Measurements from ENCODE around the gene GALNTL6.
A peak's percentile ranks its signal among the peaks of the same experiment; 100 is the strongest.
"Not testable (repeated sequence)": the region's sequence is repeated elsewhere in the genome, so short reads cannot be mapped to it uniquely, and the experiment has no call there.

GALNTL6 gene

GRCh38 chr4:172662113-172662512, 848.9 kb downstream of the GALNTL6 start:
- DNase-seq (ENCODE audit: low read depth): no peak

GRCh38 chr4:172666711-172667368, 853.6 kb downstream of the GALNTL6 start:
- DNase-seq (ENCODE audit: low read depth): peak; percentile 15

GRCh38 chr4:172674811-172675210, 861.6 kb downstream of the GALNTL6 start:
- DNase-seq (ENCODE audit: low read depth): no peak

GRCh38 chr4:172675232-172675631, 862.0 kb downstream of the GALNTL6 start:
- no peak for DNase-seq (ENCODE audit: low read depth)

DNA sequence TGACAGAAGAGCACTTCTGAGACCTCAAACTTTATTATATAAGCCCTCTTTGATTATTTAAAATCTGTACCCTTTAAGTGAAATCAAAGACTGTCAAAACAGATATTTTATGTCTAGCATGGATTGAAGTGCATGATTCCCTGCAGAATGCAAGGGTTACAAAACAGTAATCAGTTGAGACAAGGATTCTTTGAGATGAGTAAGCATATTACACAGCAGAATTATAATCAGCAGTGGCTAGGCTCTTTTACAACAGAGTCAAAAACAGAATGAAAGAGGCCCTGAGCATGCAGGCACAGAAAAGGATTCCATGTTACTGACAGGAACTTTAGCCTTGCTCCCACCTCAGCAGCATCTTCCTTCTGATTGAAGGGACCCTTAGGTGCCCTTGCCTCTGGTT, 867.5 kb downstream of the GALNTL6 start:
- no peak for DNase-seq (ENCODE audit: low read depth)

- peak; percentile 30 for DNase-seq (ENCODE audit: low read depth)
Observed at GRCh38 chr4:172683021-172683420, 869.8 kb downstream of the GALNTL6 start.

- DNase-seq (ENCODE audit: low read depth): no peak
Observed at GRCh38 chr4:172686021-172686420, 872.8 kb downstream of the GALNTL6 start.

DNA sequence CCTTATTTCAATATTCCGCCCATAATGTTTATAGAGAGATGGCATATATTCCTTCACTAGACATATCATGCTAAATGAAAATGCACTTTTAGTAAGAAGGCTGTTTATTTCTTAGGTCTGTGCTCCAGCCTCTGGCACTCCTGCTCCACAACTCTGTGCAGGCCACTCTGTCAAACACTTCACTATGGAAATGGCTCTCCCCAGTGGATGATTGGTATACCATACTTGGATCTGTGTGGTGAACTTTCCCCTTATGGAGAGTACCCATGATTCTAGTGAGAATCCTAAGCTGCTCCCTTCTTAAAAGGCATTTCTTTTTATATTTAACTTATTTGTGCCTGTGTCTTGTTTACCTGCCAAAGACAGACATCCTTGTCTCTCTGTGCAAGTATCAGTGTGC, 875.3 kb downstream of the GALNTL6 start:
- DNase-seq (ENCODE audit: low read depth): no peak

DNA sequence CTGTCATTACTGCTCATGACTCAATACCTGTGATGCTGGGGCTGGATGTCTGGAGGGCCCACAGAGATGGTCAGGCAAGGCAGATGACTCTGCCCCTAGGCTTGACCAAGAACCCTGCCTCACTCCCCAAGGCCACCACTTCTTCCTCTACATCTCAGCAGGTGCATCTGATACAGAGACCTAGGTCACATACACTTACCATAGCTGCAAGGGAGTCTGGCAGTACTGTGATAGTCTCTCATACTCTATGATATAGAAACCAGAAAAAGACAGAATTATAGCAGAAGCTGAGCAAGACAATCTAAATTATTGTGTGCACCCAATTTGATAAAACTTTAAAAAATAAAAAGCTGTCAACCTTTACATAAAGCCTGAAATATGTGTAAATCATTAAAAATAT, 878.3 kb downstream of the GALNTL6 start:
- no peak for DNase-seq (ENCODE audit: low read depth)

DNA sequence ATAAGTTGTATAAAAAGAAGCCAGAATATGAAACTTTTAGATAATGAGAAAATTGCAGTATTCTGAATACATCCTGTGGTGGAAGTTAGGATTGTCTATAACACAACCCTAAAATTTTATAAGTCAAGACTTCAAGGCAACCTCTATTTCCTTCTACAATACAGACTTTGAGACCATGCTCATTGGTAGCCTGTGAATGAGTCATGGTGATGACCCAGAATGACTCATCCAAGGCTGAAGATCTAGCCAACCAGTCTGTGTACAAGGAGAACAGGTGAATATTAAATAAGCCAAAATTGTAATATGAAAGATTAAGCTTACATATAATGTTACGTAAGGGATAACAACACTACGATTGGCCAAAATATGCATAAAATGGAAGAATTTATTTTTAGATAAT, 879.5 kb downstream of the GALNTL6 start:
- DNase-seq (ENCODE audit: low read depth): peak; percentile 10

GRCh38 chr4:172698256-172698655, 885.1 kb downstream of the GALNTL6 start:
- no peak for DNase-seq (ENCODE audit: low read depth)

DNA sequence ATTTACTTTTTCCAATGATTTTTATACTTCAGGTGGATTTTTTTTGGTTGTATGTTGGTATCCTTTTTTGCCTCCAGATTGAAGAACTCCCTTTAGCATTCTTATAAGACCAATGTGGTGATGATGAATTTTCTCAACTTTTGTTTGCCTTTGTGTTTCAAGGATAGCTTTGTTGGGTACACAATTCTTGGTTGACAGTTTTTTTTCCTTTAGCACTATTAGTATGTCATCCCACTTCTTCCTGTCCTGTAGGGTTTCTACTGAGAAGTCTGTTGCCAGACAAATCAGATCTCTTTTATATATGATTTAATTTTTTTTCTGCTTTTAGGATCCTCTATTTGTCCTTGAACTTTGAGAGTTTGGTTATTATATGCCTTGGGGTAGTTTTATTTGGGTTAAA, 892.4 kb downstream of the GALNTL6 start:
- DNase-seq (ENCODE audit: low read depth): no peak

GRCh38 chr4:172706000-172706399, 892.8 kb downstream of the GALNTL6 start:
- no peak for DNase-seq (ENCODE audit: low read depth)

DNA sequence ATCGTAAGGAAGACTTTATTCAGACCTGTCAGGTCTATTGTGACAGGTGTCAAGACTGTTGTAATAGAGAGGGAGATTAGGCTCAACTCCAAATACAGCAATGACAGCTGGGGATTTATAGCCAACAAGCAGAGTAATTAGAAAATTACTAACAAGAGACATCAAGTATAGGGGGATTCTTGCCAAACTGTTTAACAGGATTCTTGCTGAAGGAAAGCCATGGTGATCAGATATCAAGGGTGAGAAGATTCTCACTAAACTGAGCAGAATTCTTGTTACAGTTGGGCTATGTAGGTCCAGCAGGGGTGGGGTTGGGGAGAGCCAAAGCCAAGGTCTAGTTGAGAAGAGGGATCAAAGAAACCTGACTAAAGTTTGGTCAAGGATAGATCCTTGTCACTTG, 894.4 kb downstream of the GALNTL6 start:
- DNase-seq (ENCODE audit: low read depth): no peak

GRCh38 chr4:172708184-172708583, 895.0 kb downstream of the GALNTL6 start:
- DNase-seq (ENCODE audit: low read depth): no peak

DNA sequence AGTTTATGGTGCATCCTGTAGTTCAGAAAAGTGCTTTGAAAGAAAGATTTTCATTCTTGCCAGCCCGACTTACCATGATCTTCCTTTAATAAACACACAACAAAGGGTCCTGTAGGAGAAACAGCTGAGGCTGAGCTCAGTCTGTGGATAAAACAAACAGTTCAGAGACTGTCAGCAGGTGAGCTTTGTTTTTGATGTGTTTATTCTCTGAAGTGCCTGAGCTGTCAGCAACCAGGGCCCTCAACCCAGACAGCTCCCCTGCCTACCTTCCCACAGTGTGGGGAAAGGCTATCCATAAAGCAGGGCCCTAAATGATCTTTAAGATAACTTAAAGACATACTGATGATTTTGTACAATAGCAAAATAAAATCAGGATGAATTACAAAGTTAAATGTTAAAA, 896.2 kb downstream of the GALNTL6 start:
- DNase-seq (ENCODE audit: low read depth): no peak

GRCh38 chr4:172716291-172716690, 903.1 kb downstream of the GALNTL6 start:
- DNase-seq (ENCODE audit: low read depth): no peak

DNA sequence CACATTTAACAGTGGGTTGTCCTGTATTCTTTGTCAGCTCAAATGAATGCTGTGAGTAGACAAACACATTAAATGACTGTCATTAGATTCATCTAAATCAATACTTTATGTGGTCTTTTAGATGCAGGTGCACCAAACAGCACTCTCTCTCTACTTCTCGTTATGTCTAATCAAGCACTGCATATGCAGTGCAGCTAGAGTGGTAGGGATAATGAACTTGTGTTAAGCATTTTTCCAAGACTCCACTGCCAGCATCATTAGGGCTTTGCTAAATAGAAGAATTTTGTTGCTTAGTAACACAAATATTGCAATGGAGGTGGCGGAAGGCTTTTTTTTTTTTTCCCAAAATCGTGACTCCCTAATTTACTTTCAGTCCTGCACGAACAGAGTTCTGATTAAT, 908.5 kb downstream of the GALNTL6 start:
- no peak for DNase-seq (ENCODE audit: low read depth)

GRCh38 chr4:172725581-172725980, 912.4 kb downstream of the GALNTL6 start:
- DNase-seq (ENCODE audit: low read depth): peak; percentile 45

GRCh38 chr4:172726001-172726423, 912.8 kb downstream of the GALNTL6 start:
- DNase-seq (ENCODE audit: low read depth): peak; percentile 39

DNA sequence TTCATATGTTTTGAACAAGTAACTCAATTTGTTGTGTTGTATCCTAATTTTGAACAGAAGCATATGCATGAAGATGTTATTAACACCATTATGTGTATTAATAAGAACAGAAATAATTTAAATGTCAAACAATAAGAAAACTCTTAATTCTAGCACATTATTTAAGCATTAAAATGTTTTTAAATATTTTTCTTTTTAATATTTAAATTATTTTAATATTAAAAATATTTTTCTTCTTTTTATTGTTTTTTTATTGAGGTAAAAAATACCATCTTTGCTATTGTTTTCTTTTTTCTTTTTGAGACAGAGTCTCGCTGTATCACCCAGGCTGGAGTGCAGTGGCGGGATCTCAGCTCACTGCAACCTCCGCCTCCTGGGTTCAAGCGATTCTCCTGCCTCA, 914.4 kb downstream of the GALNTL6 start:
- DNase-seq (ENCODE audit: low read depth): no peak

DNA sequence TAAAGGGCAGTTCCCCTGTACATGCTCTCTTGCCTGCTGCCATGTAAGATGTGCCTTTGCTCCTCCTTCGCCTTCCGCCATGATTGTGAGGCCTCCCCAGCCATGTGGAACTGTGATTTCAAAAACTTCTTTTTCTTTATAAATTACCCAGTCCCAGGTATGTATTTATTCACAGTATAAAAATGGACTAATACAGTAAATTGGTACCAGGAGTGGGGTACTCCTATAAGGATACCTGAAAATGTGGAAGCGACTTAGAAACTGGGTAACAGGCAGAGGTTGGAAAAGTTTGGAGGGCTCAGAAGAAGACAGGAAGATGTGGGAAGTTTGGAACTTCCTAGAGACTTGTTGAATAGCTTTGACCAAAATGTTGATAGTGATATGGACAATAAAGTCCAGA, 920.4 kb downstream of the GALNTL6 start:
- not testable (repeated sequence) for DNase-seq (ENCODE audit: low read depth)

DNA sequence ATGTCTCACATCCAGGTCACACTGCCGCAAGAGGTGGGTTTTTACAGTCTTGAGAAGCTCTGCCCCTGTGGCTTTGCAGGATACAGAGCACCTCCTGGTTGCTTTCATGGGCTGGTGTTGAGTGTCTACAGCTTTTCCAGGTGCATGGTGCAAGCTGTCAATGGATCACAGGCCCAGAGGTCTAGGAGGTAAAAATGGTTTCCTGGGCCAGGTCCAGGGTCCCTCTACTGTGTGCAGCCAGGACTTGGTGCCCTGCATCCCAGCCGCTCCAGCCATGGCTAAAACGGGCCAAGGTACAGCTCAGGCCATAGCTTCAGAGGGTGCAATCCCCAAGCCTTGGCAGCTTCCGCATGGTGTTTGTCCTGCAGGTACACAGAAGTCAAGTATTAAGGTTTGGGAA, 921.4 kb downstream of the GALNTL6 start:
- DNase-seq (ENCODE audit: low read depth): no peak

DNA sequence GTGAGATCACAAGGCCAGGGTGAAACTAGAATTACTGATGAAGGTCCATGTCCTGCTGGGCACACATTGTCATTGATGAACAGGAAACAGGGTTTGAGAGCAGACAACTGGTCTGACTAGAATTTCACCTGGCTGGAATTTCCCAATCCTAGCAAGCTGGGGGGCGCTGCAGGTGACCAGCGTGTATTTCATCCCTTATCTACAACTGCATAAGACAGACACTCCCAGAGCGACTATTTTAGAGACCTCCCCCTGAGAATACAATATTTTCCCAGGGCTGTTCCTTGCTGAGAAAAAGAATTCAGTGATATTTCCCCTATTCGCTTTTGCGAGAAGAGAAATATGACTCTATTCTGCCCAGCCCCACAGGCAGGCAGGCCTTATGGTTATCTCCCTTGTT, 922.8 kb downstream of the GALNTL6 start:
- DNase-seq (ENCODE audit: low read depth): no peak

GRCh38 chr4:172740434-172740833, 927.2 kb downstream of the GALNTL6 start:
- no peak for DNase-seq (ENCODE audit: low read depth)

All from ELR (cell line).